Measurements from ENCODE around the gene LRRC49.
"Not testable (repeated sequence)": the region's sequence is repeated elsewhere in the genome, so short reads cannot be mapped to it uniquely, and the experiment has no call there.

DNA sequence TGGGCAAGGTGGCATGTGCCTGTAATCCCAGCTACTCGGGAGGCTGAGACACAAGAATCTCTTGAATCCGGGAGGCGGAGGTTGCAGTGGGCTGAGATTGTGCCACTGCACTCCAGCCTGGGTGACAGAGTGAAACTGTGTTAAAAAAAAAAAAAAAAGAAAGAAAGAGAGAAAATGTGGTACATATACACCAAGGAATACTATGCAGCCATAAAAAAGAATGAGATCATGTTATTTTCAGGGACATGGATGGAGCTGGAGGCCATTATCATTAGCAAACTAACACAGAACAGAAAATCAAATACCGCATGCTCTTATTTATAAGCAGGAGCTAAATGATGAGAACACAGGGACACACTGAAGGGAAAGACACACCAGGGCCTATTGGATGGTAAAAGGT lies 111.9 kb downstream of the LRRC49 start:
- TF ChIP-seq EP300, POLR2A, POLR2AphosphoS5 (IDR thresholded peaks at IDR 0.05): not testable (repeated sequence)
- TF ChIP-seq, protein P1, sequence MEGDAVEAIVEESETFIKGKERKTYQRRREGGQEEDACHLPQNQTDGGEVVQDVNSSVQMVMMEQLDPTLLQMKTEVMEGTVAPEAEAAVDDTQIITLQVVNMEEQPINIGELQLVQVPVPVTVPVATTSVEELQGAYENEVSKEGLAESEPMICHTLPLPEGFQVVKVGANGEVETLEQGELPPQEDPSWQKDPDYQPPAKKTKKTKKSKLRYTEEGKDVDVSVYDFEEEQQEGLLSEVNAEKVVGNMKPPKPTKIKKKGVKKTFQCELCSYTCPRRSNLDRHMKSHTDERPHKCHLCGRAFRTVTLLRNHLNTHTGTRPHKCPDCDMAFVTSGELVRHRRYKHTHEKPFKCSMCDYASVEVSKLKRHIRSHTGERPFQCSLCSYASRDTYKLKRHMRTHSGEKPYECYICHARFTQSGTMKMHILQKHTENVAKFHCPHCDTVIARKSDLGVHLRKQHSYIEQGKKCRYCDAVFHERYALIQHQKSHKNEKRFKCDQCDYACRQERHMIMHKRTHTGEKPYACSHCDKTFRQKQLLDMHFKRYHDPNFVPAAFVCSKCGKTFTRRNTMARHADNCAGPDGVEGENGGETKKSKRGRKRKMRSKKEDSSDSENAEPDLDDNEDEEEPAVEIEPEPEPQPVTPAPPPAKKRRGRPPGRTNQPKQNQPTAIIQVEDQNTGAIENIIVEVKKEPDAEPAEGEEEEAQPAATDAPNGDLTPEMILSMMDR (IDR thresholded peaks at IDR 0.05): not testable (repeated sequence)

All from upper lobe of left lung (tissue), 4 donors.